NT2/D1 (cell line): ENCODE results near the gene FAM174B.

ENCODE experiments used
- SUZ12 ChIP-seq: IDR thresholded peaks from 2 replicates; pipeline ENCODE4 v1.6.1; 2011; ENCODE audit not compliant: insufficient read length, insufficient read depth; ENCODE audit errors: extremely low read depth
- YY1 ChIP-seq: IDR thresholded peaks from 2 replicates; pipeline ENCODE4 v1.6.1; 2011; ENCODE audit not compliant: insufficient read length, insufficient read depth
- ZNF274 ChIP-seq: IDR thresholded peaks from 2 replicates; pipeline ENCODE4 v1.6.1; 2011; ENCODE audit warnings: mild to moderate bottlenecking, low read depth, low read length

DNA sequence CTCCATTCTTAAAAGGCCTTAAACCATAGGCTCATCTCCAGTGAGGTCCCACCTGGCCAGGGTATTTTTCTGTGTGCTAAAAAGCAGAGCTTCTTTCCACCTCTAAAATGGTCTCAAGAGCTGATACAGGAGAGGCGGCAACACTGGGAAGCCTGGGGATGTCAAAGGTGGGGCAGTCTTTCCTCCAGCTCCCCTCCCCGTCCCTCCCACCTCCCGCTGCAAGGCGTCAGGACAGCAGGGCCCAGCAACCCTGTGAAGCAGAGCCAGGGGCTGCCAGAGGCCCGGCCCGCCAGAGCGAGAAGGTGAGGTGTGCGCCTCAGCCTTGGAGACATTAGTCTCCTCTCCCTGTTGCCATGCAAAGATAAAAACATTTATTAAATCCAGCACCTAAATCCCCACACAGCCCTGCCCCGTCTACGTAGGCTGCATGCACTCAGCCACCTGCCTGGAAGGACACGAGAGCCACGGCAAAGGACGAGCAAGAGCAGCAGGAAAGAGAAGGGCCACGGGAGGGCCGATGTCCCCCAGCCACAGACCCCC lies 75.6 kb downstream of the FAM174B start:
- TF ChIP-seq ZNF274 = no peak
- TF ChIP-seq YY1 = no peak
- TF ChIP-seq SUZ12 = no peak
